ENCODE measurements around the gene SNTB2.

GRCh38 chr16:69223882-69224281 is 36.9 kb downstream of the SNTB2 start:
- TF ChIP-seq CTCF (IDR thresholded peaks at IDR 0.05) (no peak), POLR2A (IDR thresholded peaks at IDR 0.05) (no peak), POLR2AphosphoS5 (IDR thresholded peaks at IDR 0.05) (no peak)

Data from prostate gland (tissue), 2 donors.